ENCODE results near the gene LENG8.
"Not testable (repeated sequence)": the region's sequence is repeated elsewhere in the genome, so short reads cannot be mapped to it uniquely, and the experiment has no call there.

The LENG8 gene

GRCh38 chr19:54439174-54439851, 9.7 kb upstream of the LENG8 start:
- DNase-seq = peak in 41 of 51 donors; percentile 12 to 82 (median 59)

- DNase-seq = no peak
Observed at GRCh38 chr19:54440641-54441040, 8.4 kb upstream of the LENG8 start.

- DNase-seq = no peak
Observed at GRCh38 chr19:54444737-54445136, 4.3 kb upstream of the LENG8 start.

GRCh38 chr19:54446349-54446748, 2.6 kb upstream of the LENG8 start:
- DNase-seq = not testable (repeated sequence)

- DNase-seq = peak in 25 of 51 donors; percentile 25 to 73 (median 45)
Observed at GRCh38 chr19:54448040-54448773, 792 bp upstream of the LENG8 start.

- DNase-seq = no peak
Observed at GRCh38 chr19:54449701-54450069, 686 bp downstream of the LENG8 start.

- no peak for DNase-seq
Observed at GRCh38 chr19:54451331-54451871, 2.4 kb downstream of the LENG8 start.

- no peak for DNase-seq
Observed at GRCh38 chr19:54451997-54452396, 3.0 kb downstream of the LENG8 start.

GRCh38 chr19:54452626-54453025, 3.6 kb downstream of the LENG8 start:
- no peak for DNase-seq

- DNase-seq = no peak
Observed at GRCh38 chr19:54453921-54454780, 5.2 kb downstream of the LENG8 start.

GRCh38 chr19:54454781-54455675, 6.0 kb downstream of the LENG8 start:
- no peak for DNase-seq

- no peak for DNase-seq
Observed at GRCh38 chr19:54455786-54456422, 6.9 kb downstream of the LENG8 start.

- no peak for DNase-seq
Observed at GRCh38 chr19:54456423-54457373, 7.7 kb downstream of the LENG8 start.

- no peak for DNase-seq
Observed at GRCh38 chr19:54457773-54458647, 9.0 kb downstream of the LENG8 start.

GRCh38 chr19:54458648-54459281, 9.8 kb downstream of the LENG8 start:
- DNase-seq = no peak

- no peak for DNase-seq
Observed at GRCh38 chr19:54459282-54460229, 10.6 kb downstream of the LENG8 start.
